Midbrain (tissue), 1 donor: ENCODE results near the gene EEFSEC.

Experiments
- DNase-seq: peaks from one replicate; lab custom pipeline; 2025; lab: John Stamatoyannopoulos, UW

Gene EEFSEC

DNA sequence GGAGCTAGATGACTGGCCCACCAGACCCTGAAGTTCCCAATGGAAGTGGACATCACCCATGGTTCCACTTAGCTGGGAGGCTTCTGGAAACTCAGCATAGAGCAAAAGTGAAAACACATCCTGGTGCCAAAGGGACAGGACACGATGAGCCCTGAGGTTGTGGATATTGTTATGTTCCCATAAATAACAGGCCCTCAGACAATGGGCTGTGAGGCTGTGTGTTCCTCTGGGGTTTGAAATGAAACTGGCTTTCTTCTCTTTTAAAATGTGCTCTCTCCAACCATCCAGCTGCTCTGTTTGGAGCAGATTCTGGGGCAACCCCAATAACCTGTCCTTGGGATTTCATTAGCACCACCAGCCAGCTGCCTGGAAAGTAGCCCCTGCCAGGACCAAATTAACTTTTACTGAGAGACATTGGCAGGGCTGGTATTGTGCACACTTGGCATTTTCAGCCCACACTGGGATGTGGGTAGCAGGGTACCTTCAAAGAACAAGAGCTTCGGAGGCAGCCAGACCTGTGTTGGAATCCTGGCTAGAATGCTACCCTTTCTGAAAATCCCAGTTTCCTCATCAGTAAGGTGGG, 215.9 kb downstream of the EEFSEC start:
- DNase-seq: no peak

DNA sequence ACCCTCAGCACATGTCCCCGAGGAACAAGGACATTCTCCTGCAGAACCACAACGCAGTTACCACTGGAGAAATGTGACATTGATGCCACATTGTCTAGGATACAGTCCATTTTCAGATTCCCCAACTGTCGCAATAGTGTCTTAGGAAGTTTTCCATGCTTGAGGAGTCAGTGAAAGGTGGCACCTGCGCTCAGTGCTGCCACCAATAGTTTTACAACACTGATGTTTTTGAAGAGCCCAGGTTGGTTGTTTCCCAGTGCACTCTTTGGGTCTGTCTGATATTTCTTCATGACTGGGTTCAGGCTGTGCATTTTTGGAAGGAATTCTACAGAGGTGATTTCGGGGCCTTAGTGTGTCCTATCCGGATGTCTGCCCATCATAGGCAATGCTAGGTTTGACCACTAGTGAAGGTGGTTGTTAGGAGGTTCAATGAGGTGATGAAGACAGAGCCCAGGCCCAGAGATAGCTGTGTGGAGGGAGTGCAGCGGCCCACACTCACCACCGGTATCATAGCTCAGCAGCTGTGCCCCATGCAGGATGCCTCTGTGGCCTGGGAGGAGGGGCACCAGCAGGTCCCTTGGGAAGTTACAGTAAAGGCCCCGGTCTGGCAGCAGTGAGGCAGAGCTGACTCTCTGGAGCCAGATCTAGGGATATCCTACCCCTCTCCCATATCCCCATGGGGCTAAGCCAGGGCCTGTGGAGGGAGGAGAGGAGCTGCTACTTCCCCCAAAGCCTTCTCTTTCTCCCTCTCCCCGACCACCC, 216.8 kb downstream of the EEFSEC start:
- no peak for DNase-seq

DNA sequence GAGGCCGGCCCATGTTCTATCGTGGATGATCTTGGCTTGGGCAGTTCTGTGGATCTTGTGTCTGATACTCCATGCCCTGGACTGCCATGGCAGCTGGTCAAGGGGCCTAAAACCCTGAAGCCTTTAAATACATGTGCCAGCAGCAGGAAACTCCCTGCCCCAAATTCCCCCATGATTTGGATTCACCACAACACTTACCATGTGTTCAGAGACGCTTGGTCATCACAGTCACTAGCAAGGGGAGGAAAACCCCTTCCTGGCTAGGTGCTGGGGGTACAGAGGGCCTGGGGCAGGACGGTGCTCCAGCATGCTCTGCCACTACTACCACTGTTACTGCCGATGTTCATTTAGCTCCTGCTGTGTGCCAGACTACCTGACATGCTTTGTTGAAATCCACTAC, 219.0 kb downstream of the EEFSEC start:
- no peak for DNase-seq

DNA sequence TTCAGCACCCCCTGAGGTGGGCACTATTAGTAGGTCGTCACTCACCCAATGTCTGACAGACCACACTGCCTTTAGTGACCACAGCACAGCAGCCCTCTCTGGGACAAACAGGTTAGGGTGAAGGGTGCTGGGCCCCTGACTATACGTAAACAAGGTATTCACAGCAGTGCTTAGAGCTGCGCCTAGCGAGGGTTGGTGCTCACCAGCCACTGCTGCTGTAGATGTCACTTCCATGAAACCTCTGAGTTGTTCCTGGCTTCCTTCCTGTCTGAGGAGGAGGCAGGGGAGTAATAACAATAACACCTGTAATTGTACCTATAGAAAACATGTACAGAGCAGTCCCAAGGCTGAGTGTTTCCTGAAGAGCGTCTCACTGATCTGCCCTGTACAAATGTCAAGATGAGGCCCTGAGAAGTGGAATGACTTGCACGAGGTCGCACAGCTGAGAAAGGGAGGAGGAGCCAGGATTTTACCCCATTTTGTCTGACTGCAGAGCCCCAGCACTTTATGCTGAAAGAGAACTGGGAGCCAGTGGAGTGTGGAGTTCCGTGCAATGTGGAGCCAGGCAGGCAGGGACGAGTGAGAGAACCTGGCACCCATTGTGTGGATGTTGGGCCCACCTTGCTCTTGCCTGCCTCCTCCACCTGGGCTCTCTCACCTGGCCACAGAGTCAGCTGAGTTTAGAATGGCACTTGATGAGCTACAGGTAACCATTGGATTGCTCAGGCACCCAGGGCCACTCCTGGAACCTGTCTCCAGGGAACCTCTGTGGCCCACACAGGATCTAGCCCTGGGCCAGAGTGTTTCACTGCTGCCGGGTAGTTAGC, 219.6 kb downstream of the EEFSEC start:
- DNase-seq: no peak

DNA sequence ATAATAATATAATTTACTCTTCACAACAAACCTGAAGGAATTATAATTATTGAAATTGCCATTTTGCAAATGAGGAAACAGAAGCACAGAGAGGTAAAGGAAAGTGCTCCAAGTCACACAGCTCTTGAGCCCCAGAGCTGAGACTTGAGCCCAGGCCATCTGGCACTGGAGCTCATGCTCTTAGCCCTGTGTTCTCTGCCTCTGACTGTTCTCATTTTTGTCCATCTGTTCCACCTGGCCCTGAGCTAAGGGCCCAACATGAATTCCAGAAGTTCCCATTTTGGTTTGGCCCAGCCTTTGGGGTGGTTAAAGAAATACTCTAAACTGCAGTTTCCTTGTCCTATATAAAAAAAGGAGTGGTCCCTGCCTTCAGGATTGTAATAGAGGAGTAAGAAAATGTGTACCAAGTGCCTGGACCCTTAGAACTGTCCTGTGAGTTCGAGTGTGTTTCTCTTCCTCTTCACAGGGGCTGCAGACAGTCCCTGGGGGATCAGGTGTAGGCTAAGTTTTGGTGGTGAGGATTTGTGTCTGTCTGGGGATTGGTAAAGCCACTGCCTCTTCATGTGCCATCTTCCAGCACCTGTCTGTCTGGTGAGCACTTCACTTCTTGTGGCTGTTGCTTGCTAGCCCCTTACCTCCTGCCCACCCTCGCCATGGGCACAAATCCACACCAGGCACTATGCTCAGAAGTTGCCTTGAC, 221.6 kb downstream of the EEFSEC start:
- DNase-seq: no peak

DNA sequence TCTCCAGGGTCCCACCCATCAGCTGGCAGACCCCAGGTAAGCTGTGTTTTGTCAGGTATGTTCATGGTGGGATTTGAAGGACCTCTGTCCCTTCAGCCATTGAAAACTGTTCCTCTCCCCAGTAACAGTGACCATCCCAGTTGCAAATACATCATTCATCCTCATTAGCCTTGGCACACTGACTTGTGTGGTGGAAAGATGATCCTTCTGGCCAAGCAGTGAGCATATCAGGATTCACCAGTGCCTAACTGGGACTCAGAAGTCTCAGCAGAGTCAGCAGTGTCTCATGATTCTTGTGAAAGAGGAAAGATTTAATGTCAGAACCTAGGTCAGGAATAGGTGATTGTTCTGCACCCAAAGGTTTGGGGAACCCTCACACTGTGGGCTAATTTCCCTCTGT, 223.2 kb downstream of the EEFSEC start:
- DNase-seq: no peak

DNA sequence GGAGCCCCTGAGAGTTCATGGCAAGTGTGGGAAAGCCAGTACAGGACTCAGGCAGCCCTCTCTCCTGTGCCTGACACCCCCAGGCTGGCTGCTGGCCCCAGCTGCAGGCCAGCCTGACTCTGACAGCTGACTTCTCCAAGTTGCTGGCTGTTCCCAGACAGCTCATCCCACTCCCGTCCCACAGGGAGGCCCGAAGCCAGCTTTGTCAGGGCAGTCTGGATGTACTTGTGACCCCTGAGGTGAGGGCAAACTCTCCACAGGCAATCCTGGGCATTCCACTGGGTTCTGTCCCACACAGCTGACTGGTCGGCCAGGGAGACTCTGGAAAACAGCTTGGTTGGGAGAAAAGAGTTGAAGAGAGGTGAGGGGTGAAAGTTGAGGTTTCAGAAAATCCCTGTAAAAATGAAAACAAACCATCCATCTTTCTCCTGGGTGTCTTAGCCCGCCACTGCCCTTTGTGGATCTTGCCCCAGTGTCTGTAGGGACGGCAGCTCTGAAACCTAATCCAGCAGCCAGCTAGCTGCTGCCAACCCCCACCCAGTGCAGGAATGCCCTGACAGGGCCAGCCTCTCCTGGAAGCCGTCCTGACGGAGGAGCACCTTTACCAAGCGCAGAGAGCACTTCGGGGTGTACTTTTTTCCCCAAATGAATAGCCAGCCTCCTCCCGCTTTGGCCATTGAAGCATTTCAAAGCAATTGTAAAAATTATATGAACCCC, 225.5 kb downstream of the EEFSEC start:
- no peak for DNase-seq

DNA sequence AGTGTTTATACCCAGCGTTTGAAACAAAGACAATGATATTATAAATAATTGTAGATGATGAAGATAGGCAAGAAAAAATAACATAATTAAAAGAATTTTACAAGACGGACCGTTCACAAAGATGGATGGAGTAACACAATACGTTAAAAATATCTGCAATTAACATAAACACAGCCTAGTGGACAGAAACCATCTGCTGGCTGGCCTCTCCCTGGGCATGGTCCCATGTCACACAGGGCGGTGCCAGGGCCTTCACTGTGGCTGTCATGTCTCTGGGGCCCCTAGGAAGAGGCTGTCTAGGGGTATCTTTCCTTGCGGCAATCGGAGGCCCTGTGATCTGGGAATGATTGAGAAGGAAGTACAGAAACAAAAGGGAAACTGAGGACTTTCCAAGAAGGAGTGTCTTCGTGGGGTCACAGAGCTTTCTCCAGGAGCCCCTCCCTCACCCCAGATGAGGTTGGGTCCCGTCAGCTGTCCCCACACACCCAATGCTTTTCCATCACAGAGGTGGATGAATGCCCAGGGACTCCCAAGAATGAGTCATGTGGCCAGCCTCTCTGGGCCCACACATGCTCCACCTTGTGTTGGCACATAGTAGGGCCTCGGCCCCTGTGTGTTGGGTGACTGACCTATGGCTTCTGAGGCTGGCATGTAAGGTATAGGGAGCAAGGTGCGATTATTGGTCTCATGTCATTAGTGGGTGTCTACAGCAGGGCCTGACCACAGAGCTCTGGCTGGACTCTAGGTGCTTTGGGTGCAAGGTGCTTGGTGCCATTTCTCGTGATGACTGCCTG, 226.3 kb downstream of the EEFSEC start:
- DNase-seq: no peak

DNA sequence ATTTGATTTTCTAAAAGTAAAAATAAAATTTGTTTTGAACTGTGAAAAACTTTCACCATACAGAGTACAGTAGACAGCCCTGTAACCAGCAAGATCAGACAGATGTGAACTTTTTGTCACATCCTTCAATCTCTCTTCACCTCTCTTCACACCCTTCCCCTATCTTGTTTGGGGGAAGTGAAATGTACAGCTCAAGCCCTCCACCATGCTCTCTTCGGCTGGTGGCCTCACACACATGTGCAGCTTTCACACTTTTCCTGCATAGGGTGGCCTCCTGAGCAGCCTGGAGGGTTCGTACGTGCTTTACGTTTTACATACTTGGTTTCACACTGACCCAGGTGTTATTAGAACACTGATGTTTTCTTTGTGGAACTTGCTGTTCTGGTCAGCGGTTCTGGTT, 227.0 kb downstream of the EEFSEC start:
- DNase-seq: no peak

DNA sequence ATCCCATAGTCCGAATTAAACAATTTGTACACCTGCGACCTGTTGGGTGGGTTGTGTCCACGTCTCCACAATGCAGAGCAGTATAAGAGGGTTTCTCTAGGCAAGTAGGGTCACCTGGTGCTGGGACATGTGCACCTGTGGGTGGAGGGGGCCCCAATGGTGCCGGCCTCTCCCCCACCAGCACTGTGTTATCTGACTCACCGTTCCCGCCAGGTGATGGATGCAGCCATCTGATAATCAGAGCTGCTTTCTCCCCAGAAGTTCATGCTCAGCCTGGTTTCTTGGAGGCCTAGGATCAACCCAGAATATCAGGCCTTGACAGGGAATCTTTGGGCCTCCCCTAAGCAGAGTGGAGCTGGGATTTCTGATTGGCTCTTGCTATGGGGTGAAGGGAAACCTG, 227.4 kb downstream of the EEFSEC start:
- DNase-seq: no peak

DNA sequence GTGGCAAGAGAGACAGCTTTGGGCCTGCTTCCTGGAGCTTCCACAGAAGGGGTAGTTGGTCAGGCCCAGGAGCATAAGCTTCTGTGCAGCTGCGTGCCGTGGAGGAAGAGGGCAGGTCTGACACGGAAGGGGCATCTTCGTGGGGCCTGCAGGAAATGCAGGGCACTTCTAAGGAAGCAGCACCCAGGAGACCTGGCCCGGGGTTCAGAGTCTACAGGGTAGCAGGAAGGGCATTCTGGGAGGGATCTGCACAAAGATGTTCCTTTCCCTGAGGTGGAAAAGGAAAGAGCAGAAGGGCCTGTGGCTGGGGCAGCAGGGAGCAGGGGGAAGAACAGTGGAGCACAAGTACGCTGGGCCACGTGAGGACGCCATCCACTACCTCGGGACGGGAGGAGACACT, 228.3 kb downstream of the EEFSEC start:
- DNase-seq: no peak

DNA sequence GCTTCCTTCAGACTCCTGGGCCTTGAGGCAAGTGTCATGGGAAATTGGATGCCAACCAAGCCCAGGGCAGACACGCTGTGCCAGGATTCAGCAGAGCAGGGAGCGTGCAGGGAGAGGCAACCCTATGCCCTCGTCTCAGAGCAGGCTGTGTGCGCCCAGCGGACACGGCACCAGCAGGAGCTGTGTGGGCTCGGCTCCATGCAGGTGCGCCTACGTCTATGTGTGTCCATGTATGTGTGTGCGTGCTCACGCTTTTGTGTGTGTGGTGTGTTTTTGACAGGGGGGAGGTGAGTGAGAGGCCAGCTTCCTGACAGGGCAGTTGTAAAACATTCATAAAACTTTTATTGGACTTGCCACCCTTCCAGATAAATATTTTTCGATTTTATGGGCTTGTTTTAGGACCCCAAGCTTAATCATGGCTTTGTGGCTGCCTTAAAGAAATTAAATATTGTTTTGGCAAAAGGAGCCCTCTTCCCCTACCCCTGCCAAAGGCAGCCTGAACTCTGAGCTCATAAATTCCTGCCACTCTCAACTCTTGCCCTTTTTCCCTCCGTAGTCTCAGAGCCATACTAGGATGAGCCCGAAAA, 229.0 kb downstream of the EEFSEC start:
- DNase-seq: peak; percentile 11

DNA sequence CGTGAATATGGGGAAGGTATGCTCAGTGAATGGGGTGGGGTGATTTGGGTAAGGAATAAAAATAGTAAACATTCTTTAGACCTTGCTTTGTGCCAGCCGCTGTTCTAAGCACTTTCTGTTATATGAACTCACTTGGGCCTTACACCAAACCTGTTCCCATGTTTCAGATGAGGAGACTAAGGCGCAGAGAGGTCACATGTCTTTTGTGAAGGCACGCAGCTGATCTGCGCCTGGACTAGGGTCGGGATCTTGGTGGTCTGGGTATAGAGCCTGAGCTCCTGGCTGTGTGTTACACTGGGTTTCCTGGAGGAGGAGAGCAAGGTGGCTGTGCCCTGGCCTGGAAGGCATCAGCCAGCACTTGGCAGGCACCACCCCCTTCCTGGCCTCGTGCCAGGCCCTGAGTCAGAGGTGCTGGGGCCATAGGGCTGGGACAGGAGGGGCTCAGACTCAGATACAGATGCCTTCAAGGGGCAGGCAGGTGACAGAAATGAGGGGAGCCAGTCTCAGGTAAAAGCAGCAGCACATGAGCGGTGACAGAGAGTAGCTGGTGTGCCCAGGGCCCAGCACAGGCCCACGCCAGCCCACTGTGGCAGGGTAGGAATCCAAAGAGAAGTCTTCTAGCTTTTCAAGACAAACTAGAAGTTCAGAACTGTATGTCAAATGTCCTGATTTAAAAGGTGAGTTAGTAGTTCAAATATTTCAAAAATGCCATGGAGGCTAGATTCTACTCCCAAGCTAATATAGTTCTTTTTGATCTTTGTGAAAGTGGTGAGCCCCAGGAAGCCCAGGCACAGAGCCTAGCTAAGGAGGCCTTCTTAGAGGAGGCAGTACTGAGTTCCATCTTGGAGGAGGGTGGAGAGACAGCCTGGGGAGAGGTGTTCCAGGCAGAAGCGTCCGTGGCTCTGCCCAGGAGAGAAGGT, 230.3 kb downstream of the EEFSEC start:
- DNase-seq: no peak

DNA sequence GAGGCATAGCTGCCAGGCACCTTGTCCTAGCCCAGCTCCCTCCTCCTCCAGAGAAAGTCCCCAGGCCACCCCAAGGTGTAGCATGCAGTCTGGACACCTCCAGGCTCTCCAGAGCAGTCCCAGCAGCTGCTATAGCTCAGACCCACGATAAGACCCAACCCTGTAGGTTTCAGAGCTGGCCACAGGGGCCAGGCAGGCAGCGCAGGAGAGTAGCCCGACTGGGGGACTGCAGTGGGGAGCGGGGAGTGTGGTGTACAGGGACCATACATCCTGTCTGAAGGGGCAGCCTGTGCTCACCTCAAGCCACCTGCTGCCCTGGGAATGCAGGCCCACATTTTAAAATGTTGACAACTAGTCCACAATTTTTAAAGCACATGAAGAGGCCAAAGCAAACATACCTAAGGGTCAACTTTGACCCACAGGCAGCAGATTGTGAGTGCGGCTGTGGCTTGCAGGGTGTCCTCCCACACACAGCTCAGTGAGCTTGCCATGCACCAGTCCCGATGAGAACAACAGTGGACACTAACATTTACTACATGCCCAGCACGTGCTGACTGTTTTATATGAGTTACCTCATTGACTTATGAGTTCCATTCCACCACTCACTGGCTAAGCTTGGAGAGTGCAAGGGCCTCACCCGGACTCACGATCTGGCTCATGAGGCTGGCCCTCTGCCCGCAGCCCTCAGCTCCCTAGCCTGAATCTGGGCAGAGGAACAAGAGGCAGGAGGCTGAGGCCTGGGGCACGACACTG, 232.0 kb downstream of the EEFSEC start:
- no peak for DNase-seq

DNA sequence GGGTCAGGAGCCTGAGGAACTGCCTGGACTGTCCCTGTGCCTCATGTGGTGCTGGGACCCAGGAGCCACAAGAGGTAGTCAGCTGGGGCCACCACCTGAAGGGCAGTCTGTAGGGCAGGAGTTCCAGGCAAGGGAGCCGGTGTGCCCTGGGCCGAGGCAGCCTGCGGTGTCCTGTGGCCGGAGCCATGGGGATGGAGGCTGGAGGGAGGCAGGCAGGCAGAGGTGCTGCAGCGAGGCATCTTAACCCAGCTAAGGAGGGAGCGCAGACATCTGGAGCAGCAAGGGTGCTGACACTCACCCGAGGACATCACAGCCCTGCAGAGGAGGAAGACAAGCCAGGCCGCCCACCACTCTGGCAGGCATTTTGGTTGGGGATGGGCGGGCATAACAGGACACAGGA, 235.7 kb downstream of the EEFSEC start:
- no peak for DNase-seq

DNA sequence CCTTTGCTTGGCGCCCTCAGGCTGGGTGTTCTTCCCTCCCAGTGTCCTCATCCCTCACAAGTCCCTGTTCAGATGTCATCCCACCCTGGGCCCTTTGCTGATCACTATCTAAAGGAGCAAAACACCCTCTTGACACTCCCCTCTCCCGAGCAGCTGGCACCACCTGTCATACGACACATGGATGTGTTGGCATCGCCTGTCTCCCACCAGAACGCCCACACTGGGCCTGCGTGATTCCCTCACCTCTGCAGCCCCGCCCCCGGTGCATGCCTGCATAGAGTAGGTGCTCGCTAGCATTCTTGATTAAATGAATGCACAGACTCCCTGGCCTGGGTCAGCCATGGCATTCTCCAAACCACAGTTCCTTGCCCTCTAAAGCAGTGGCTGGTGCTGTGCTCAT, 237.6 kb downstream of the EEFSEC start:
- DNase-seq: no peak

DNA sequence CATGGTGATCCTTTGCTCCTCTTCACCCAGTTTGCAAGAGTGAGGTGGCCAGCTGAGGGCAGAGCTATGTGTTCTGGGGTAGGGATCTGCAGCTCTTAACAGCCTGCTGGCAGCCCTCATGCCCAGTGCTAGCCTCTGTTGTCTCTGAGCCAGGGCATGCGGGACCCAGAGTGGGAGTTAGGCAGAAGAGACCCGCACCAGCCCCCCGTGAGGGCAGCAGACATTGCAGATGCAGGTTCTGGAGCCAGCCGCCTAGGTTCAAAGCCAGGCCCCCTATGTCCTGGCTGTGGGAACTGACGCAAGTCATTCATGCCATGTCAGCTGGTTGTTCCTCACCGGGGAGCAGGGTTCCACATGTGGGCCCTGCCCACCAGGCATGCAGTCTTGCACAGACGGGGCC, 238.7 kb downstream of the EEFSEC start:
- DNase-seq: no peak

DNA sequence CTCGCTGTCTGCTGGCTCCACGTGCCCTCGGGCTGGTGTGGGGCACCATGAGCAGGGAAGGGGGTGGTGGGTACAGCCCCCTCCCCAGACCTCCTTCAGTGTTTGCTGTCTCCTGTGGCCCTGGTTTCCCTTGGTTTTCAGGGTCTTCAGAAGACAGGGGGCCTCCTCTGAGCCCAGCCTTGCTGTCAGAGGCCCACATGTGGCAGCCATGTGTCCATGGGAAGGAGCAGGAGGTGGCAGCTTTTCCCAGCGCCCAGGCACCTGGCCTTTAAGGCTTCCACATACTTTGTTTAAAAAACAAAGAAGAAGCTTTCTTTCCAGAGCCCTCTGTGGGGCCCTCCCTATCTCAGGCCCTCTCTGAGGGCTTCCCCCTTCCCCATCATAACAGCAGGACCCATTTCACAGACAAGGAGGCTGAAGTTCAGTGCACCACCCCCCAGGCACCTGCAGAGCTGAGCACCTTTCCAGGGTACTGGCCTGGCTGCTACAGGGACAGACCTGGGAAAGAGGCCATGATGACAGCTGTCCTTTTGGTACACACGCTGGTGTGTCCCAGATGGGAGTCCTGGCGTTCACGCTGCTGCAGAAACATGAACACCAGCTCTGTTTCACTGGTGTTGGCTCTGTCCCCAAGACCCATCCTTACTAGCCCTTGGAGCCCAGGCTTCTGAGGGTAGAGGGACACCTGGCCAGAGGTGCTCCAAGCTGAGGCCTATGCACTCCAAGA, 239.7 kb downstream of the EEFSEC start:
- no peak for DNase-seq
